Upper lobe of left lung (tissue), 6 donors: ENCODE measurements around the gene HPSE2. TPM values are rescaled to one million over a fixed set of nuclear protein-coding genes. Genes with fewer than 3 reads are reported as not detected.
A peak's percentile ranks its signal among the peaks of the same experiment; 100 is the strongest.

Source experiments
- ATAC-seq, 2 donors: fragments of 200-7000 bp; cut with Tn5 transposase; one replicate each; pipeline ENCODE4 v1.9.1; 2022; ENCODE audit warnings: mild to moderate bottlenecking in 2 of 2, moderate library complexity in 2 of 2; ENCODE audit not compliant: low FRiP score in 2 of 2
- DNase-seq, 2 donors: peaks; one replicate each; pipeline ENCODE4 v3.0.0-alpha.2; 2019 to 2020
- H3K27ac ChIP-seq, 4 donors: fragments of 200-600 bp; sonication (generic); one replicate each; pipeline ENCODE4 v1.5.1; 2016 to 2019
- H3K27me3 ChIP-seq, 4 donors: fragments of 200-600 bp; sonication (generic); one replicate each; pipeline ENCODE4 v1.5.1; 2017 to 2019
- H3K36me3 ChIP-seq, 4 donors: fragments of 200-600 bp; sonication (generic); one replicate each; pipeline ENCODE4 v1.5.1; 2016 to 2019
- H3K4me1 ChIP-seq, 4 donors: fragments of 200-600 bp; sonication (generic); one replicate each; pipeline ENCODE4 v1.5.1; 2018 to 2019
- H3K4me3 ChIP-seq, 4 donors: fragments of 200-600 bp; sonication (generic); one replicate each; pipeline ENCODE4 v1.5.1; 2017 to 2019; ENCODE audit warnings: mild to moderate bottlenecking in 2 of 4, moderate library complexity in 1 of 4
- H3K9me3 ChIP-seq, 4 donors: fragments of 200-600 bp; sonication (generic); one replicate each; pipeline ENCODE4 v1.5.1; 2018 to 2019
- CTCF ChIP-seq, 6 experiments: fragments of 450-650 bp in 4 of 6; fragments of 200-600 bp in 2 of 6; sonication (generic) in 2 of 6; IDR thresholded peaks; one replicate each; pipeline ENCODE4 v1.5.1; 2016 to 2019; ENCODE audit warnings: antibody characterized with exemption in 6 of 6
- EP300 ChIP-seq, 4 donors: sonication (generic); formaldehyde crosslinking; IDR thresholded peaks; one replicate each; pipeline ENCODE4 v1.5.1; 2017; ENCODE audit warnings: antibody characterized with exemption in 4 of 4, control low read depth in 2 of 4
- POLR2A ChIP-seq, 4 donors: fragments of 450-650 bp; IDR thresholded peaks; one replicate each; pipeline ENCODE4 v1.5.1; 2016 to 2017; ENCODE audit warnings: antibody characterized with exemption in 4 of 4, mild to moderate bottlenecking in 2 of 4
- POLR2AphosphoS5 ChIP-seq, 2 donors: sonication (generic); formaldehyde crosslinking; IDR thresholded peaks; one replicate each; pipeline ENCODE4 v1.5.1; 2017; ENCODE audit warnings: antibody characterized with exemption in 2 of 2
- WGBS, 2 donors: methylation state at CpG; one replicate each; pipeline ENCODE4 v1.1.5; 2017 to 2018; 5-methylcytosine and 5-hydroxymethylcytosine counted together
- total RNA-seq, 6 donors: library from RNA; depleted of rRNA in 4 of 6; stranded (reverse); fragments of >200 nt in 4 of 6; gene quantifications; one replicate each; pipeline versions ENCODE4 v1.1.0 to v1.2.1, GENCODE V29; 2016 to 2021
- donor health status: DM: no; HTN: no; CAD: no; lungs with moderate emphysema.
- donor health status: DM: no; HTN: yes; CAD: no; lungs with severe emphysema.

HPSE2 gene
- total RNA-seq, 6 donors from 2014 or later = 0.15 to 1.1 (median 0.91) TPM; not detected in 1

DNA sequence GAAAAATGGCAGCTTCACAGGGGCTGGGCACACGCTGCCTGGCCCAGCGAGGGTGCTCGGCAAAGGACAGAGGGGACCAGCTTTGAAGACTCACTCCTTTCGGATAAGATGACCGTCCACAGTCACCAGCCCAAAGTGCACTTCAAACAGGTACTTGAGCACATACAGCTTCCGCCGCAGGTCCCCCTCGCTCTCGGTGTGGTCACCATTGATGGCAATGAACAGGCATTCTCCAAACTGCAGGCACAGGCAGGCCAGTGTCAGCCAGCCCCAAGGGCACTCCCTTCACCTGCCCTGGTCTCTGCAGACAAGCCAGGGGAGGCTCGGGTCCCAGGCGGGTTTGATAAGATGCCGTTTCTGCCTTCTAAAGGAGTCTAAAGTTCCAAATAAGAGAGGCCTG, 800.5 kb downstream of the HPSE2 start:
- DNase-seq = no peak
- H3K36me3 ChIP-seq = peaks cover 38 to 87% (median 66%) of the 10 kb centered on the region in 4 donors

DNA sequence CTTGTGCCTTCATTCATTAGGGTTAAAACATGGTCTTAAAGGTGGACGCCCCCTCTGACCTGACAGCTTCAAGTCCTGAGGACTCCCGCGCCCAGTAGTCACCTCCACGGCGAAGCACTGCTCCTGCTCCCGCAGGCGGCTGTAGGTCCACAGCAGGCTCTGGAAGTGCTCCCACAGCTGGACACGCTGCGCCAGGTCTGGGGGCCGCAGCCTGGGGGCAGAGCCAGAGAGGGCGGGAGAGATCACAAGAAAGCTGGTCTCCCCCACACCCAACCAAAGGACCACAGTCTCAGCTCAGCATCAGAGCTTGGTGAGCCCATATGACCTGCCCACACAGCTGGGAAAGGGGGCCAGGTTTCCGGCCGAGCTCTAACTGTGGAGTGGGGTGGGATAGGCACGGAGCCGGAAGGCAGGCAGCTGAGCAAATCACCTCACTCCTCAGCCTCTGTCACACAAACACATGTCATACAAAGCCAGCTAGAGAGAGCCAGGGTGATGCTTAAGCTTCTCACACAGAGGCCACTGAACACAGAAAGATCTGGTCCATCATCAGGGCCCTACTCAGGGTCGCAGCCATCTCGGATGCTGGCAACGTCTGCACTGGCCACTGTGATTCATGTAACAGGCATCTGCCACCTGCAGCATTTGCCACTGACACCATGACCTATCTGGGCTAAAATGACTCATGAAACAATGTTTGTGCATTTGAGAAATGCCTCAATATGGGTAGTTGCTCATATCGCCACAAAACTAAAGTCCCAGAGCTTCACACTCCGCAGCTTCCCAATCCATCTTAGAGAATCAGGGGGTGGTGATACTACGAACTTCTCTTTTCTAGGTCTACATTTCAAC, 801.5 kb downstream of the HPSE2 start:
- ATAC-seq (no peak), DNase-seq (peak in 1 of 2 donors; percentile 54)
- no peak overlapping the region for H3K4me3 ChIP-seq
- 97 to 99% methylated on average over 17 to 19 of the region's 21 CpGs for WGBS, 2 donors
- peaks cover 45 to 89% (median 67%) of the 10 kb centered on the region in 4 donors for H3K36me3 ChIP-seq
- no peaks in the 10 kb centered on the region for H3K9me3 ChIP-seq
- TF ChIP-seq POLR2AphosphoS5 (IDR thresholded peaks at IDR 0.05) = no peak
- no peaks in the 10 kb centered on the region for H3K4me1 ChIP-seq
- no peak overlapping the region for H3K27ac ChIP-seq
- no peaks in the 10 kb centered on the region for H3K27me3 ChIP-seq

More for the DNA sequence above, 800.5 kb downstream of the HPSE2 start:
- ATAC-seq = no peak
- no peak overlapping the region for H3K27ac ChIP-seq
- H3K27me3 ChIP-seq = no peaks in the 10 kb centered on the region
- WGBS, 2 donors = 86 to 90% methylated on average over 4 to 12 of the region's 12 CpGs
- TF ChIP-seq EP300 (IDR thresholded peaks at IDR 0.05) (no peak), CTCF (IDR thresholded peaks at IDR 0.05) (no peak), POLR2AphosphoS5 (IDR thresholded peaks at IDR 0.05) (no peak), POLR2A (IDR thresholded peaks at IDR 0.05) (no peak)
- H3K4me1 ChIP-seq = no peaks in the 10 kb centered on the region
- H3K4me3 ChIP-seq = no peak overlapping the region
- no peaks in the 10 kb centered on the region for H3K9me3 ChIP-seq

DNA sequence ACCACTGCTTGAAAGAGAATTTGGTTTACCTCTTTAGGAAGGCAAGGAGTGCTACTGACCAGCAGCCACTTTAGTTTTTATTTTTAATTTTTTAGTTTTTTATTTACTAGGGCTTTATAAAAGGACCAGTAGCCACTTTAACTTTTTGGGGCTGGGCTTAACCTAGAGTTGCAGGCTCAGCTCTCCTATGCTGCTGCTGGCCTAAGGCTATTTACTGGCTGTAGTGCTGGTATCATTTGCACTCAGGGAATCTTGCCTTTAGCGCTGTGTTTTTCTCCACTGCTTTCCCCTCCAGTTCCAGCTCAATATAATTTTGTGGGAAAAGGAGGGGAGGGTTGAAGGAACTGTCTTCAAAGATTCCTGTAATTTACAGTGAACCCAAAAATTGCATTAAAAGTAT, 802.3 kb downstream of the HPSE2 start:
- H3K4me1 ChIP-seq = no peaks in the 10 kb centered on the region
- no peaks in the 10 kb centered on the region for H3K27me3 ChIP-seq
- TF ChIP-seq POLR2AphosphoS5 (IDR thresholded peaks at IDR 0.05) = no peak
- no peak for TF ChIP-seq CTCF (IDR thresholded peaks at IDR 0.05)
- TF ChIP-seq EP300 (IDR thresholded peaks at IDR 0.05) = no peak
- no peak for TF ChIP-seq POLR2A (IDR thresholded peaks at IDR 0.05)
- WGBS, 2 donors = 95 to 97% methylated on average over 1 of the region's 1 CpG
- H3K4me3 ChIP-seq = no peak overlapping the region
- DNase-seq = no peak
- no peak for ATAC-seq
- H3K9me3 ChIP-seq = no peaks in the 10 kb centered on the region
- no peak overlapping the region for H3K27ac ChIP-seq
- H3K36me3 ChIP-seq = peaks cover 45 to 91% (median 67%) of the 10 kb centered on the region in 4 donors

DNA sequence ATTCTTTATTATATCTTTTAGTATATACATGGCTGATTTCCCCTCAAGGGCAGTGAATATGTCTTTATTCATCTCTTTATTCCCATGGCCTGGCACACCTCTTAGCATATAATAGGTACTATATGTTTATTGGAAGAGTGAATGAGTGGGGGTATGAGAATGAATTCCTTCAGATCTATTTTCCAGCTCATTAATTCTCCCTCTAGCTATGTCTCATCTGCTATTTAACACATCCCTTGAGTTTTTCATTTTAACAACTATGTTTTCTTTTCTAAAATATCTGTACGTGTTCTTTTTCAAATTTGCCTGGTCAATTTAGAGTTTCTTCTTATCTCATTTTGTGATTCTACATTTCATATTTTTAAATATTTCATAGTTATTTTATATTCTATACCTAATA, 803.3 kb downstream of the HPSE2 start:
- Histone ChIP-seq H3K27me3 (no peaks in the 10 kb centered on the region), H3K4me1 (no peaks in the 10 kb centered on the region), H3K9me3 (no peaks in the 10 kb centered on the region), H3K36me3 (peaks cover 45 to 94% (median 76%) of the 10 kb centered on the region in 4 donors), H3K27ac (no peak overlapping the region), H3K4me3 (no peak overlapping the region)
- WGBS, 2 donors = 98 to 100% methylated on average over 1 of the region's 1 CpG
- ATAC-seq (no peak), DNase-seq (no peak)
- TF ChIP-seq EP300 (IDR thresholded peaks at IDR 0.05) (no peak), POLR2AphosphoS5 (IDR thresholded peaks at IDR 0.05) (no peak), CTCF (IDR thresholded peaks at IDR 0.05) (no peak), POLR2A (IDR thresholded peaks at IDR 0.05) (no peak)

DNA sequence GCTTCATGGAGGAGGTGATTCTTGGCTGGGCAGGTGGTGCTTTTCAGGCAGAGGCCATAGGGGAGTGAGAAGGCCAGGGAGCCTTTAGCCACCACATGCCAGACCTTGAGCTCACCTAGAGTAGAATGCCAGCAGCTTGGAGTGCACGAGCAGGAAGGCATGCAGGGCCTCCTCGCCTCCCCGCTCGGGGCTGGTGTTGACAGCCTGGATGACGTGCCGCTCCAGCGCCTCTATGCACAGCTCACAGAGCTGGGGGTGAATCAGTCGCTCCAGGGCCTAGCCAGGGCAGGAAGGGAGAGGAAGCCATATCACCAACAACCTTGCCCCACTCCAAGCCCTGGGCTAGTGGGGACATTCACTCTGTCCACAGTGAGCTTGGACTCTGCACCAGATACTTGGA, 804.6 kb downstream of the HPSE2 start:
- Histone ChIP-seq H3K9me3 (no peaks in the 10 kb centered on the region), H3K27ac (no peak overlapping the region), H3K4me1 (no peaks in the 10 kb centered on the region), H3K4me3 (no peak overlapping the region), H3K36me3 (peaks cover 45 to 96% (median 82%) of the 10 kb centered on the region in 4 donors), H3K27me3 (no peaks in the 10 kb centered on the region)
- no peak for DNase-seq
- no peak for TF ChIP-seq EP300 (IDR thresholded peaks at IDR 0.05)
- no peak for TF ChIP-seq POLR2A (IDR thresholded peaks at IDR 0.05)
- TF ChIP-seq CTCF (IDR thresholded peaks at IDR 0.05) = no peak
- TF ChIP-seq POLR2AphosphoS5 (IDR thresholded peaks at IDR 0.05) = no peak
- WGBS, 2 donors = 79 to 91% methylated on average over 3 to 5 of the region's 8 CpGs
- ATAC-seq = no peak
